ENCODE results near the gene ENGASE.

DNA sequence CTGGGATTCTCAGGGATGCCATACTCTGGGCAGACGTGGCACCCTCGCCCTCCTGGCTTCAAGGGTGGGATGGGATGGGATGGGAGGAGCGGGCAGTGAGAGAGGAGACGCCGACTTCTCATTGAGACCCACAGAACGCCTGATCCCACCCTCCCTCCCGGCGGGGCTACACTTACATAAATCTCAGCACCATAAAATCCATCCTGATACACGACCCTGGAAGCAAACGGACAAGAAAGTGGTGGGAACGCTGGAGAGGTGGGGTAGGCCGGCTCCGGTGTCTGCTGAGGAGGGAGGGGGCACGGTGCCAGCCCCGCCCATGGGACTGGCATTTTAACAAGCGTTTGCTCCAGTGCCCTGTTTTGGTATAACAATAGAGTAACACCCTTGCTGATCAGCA lies 21.9 kb downstream of the ENGASE start:
- TF ChIP-seq POLR2AphosphoS5 (IDR thresholded peaks at IDR 0.05; ENCODE audit: low read depth, low read length) = no peak
- TF ChIP-seq SIN3A (IDR thresholded peaks at IDR 0.05; ENCODE audit: borderline replicate concordance, insufficient read depth, low read length) = no peak
- TF ChIP-seq, protein P1, sequence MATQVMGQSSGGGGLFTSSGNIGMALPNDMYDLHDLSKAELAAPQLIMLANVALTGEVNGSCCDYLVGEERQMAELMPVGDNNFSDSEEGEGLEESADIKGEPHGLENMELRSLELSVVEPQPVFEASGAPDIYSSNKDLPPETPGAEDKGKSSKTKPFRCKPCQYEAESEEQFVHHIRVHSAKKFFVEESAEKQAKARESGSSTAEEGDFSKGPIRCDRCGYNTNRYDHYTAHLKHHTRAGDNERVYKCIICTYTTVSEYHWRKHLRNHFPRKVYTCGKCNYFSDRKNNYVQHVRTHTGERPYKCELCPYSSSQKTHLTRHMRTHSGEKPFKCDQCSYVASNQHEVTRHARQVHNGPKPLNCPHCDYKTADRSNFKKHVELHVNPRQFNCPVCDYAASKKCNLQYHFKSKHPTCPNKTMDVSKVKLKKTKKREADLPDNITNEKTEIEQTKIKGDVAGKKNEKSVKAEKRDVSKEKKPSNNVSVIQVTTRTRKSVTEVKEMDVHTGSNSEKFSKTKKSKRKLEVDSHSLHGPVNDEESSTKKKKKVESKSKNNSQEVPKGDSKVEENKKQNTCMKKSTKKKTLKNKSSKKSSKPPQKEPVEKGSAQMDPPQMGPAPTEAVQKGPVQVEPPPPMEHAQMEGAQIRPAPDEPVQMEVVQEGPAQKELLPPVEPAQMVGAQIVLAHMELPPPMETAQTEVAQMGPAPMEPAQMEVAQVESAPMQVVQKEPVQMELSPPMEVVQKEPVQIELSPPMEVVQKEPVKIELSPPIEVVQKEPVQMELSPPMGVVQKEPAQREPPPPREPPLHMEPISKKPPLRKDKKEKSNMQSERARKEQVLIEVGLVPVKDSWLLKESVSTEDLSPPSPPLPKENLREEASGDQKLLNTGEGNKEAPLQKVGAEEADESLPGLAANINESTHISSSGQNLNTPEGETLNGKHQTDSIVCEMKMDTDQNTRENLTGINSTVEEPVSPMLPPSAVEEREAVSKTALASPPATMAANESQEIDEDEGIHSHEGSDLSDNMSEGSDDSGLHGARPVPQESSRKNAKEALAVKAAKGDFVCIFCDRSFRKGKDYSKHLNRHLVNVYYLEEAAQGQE (IDR thresholded peaks at IDR 0.05; ENCODE audit: insufficient read depth in 1 of 2, low read depth in 2 of 2, low read length in 2 of 2) = no peak
